A673 (cell line): Measurements from ENCODE around the gene ADAM10. TPM values are rescaled to one million over a fixed set of nuclear protein-coding genes. Genes with fewer than 3 reads are reported as not detected.

Experiments used
- BruUV-seq: library from RNA; stranded (reverse); fragments of 400-500 nt; replicated peaks from 2 replicates; lab custom pipeline; 2021; lab: Mats Ljungman, UMichigan
- CTCF ChIA-PET: fragments of 300-600 bp; sonication (Branson Sonifier 250); formaldehyde crosslinking; loops from one replicate; lab custom pipeline; 2022; ENCODE audit warnings: antibody characterized with exemption; lab: Charles Lee
- POLR2A ChIA-PET: fragments of 300-600 bp; sonication (Branson Sonifier 250); formaldehyde crosslinking; loops from one replicate; lab custom pipeline; 2022; ENCODE audit warnings: antibody characterized with exemption; ENCODE audit not compliant: low non-redundant PET; lab: Charles Lee
- DNase-seq: peaks from one replicate; pipeline ENCODE4 v3.0.0-alpha.2; 2015; ENCODE audit warnings: low spot score
- H3K27ac ChIP-seq: fragments of 200-600 bp; sonication (generic); 2 replicates; pipeline ENCODE4 v1.5.1; 2016; ENCODE audit warnings: mixed run types, low read depth, mild to moderate bottlenecking, mixed read lengths, antibody characterized with exemption, low read length; ENCODE audit not compliant: poor library complexity, severe bottlenecking
- H3K27me3 ChIP-seq: fragments of 200-600 bp; sonication (generic); replicated peaks from 2 replicates; pipeline ENCODE4 v1.6.1; 2017; ENCODE audit warnings: mixed run types, low read depth, mild to moderate bottlenecking, mixed read lengths, antibody characterized with exemption, low read length; ENCODE audit not compliant: insufficient read depth, poor library complexity
- H3K36me3 ChIP-seq: fragments of 200-600 bp; sonication (generic); 2 replicates; pipeline ENCODE4 v1.6.1; 2016; ENCODE audit warnings: mixed run types, mild to moderate bottlenecking, mixed read lengths, antibody characterized with exemption, low read length; ENCODE audit not compliant: insufficient read depth, poor library complexity, severe bottlenecking
- H3K4me1 ChIP-seq: fragments of 200-600 bp; sonication (generic); 2 replicates; pipeline ENCODE4 v1.6.1; 2017; ENCODE audit warnings: mixed run types, mild to moderate bottlenecking, mixed read lengths, antibody characterized with exemption, low read length; ENCODE audit not compliant: insufficient read depth, poor library complexity, severe bottlenecking
- H3K4me3 ChIP-seq: fragments of 200-600 bp; sonication (generic); 2 replicates; pipeline ENCODE4 v1.5.1; 2016; ENCODE audit warnings: low read depth, mixed run types, mild to moderate bottlenecking, mixed read lengths, low read length; ENCODE audit not compliant: poor library complexity, severe bottlenecking
- H3K9me3 ChIP-seq: fragments of 200-600 bp; sonication (generic); 2 replicates; pipeline ENCODE4 v1.6.1; 2016; ENCODE audit warnings: mixed run types, low read depth, mild to moderate bottlenecking, mixed read lengths, antibody characterized with exemption, low read length; ENCODE audit not compliant: poor library complexity, severe bottlenecking
- EZH2 ChIP-seq: fragments of 200-600 bp; sonication (generic); IDR thresholded peaks from 2 replicates; pipeline ENCODE4 v1.6.1; 2017; ENCODE audit warnings: borderline replicate concordance, low read depth, mild to moderate bottlenecking, mixed read lengths, antibody characterized with exemption, low read length; ENCODE audit not compliant: poor library complexity, severe bottlenecking
- intact Hi-C: fragments of 100-400 bp; cut with micrococcal nuclease; formaldehyde crosslinking; loops from one replicate; pipeline ENCODE4 v1.10.0; 2022; ENCODE audit not compliant: unreplicated experiment
- total RNA-seq: library from RNA; stranded (reverse); gene quantifications from 2 replicates; pipeline ENCODE4 v1.2.3, GENCODE V29; 2021
- TF ChIP-seq, protein P1 (sequence below): fragments of 300-800, 200-600 bp; sonication (generic); conservative IDR thresholded peaks from 2 replicates; pipeline ENCODE4 v1.5.1; 2017; ENCODE audit warnings: low read depth, mild to moderate bottlenecking, antibody characterized with exemption, low read length, moderate library complexity, mixed read lengths

The ADAM10 gene
- total RNA-seq, 1 experiment from 2014 or later, result 130 TPM

DNA sequence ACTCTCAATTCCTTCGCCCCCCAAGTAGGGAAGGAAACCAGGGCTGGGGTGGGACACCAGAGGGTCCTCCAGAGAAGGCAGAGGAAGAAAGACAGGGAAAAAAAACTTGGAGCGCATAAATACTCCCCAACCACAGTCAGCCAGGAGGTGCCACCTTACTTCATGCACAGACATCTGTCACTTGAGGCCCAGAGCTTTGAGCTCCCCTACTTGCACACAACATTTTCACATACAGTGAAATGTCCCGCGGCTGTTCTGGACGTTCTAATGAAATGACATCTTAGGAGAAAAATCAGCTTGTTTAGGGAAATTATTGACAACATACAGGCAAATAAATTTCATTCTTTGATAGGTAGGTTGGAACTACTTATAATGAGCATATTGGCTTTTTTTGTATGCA, 204.8 kb downstream of the ADAM10 start:
- intact Hi-C loops, result no loop called here
- CTCF ChIA-PET, result no interaction called here
- no peaks in the 10 kb centered on the region for H3K36me3 ChIP-seq
- H3K4me1 ChIP-seq, result no peaks in the 10 kb centered on the region
- TF ChIP-seq, protein P1, sequence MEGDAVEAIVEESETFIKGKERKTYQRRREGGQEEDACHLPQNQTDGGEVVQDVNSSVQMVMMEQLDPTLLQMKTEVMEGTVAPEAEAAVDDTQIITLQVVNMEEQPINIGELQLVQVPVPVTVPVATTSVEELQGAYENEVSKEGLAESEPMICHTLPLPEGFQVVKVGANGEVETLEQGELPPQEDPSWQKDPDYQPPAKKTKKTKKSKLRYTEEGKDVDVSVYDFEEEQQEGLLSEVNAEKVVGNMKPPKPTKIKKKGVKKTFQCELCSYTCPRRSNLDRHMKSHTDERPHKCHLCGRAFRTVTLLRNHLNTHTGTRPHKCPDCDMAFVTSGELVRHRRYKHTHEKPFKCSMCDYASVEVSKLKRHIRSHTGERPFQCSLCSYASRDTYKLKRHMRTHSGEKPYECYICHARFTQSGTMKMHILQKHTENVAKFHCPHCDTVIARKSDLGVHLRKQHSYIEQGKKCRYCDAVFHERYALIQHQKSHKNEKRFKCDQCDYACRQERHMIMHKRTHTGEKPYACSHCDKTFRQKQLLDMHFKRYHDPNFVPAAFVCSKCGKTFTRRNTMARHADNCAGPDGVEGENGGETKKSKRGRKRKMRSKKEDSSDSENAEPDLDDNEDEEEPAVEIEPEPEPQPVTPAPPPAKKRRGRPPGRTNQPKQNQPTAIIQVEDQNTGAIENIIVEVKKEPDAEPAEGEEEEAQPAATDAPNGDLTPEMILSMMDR, result no peak
- no peak for TF ChIP-seq EZH2
- H3K27me3 ChIP-seq, result no peaks in the 10 kb centered on the region
- H3K27ac ChIP-seq, result no peak overlapping the region
- no peaks in the 10 kb centered on the region for H3K9me3 ChIP-seq
- BruUV-seq, result no TSS peak
- DNase-seq, result no peak
- no peak overlapping the region for H3K4me3 ChIP-seq
- POLR2A ChIA-PET, result no interaction called here

DNA sequence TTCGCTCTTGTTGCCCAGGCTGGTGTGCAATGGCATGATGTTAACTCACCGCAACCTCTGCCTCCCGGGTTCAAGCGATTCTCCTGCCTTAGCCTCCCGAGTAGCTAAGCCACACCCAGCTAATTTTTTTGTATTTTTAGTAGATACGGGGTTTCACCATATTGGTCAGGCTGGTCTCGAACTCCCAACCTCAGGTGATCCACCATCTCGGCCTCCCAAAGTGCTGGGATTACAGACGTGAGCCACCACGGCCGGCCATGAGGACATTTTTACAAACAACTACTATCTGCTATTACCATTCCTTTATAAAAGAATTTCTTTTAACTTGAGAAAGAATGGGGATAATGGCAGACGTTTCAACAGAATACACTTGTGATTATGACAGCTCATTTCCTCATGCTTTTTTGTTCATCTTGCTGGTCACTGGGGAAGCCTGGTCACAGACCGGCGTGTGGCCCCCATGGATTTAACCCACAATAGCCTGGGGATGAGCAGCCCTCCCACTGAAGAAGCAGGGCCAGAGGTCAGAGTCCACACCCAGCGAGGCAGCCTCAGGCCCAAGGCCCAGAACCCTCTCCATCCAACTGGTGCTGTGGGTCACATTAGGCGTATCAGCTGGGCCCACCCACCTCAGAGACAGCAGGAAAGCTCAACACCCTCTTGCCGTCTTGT, 205.7 kb downstream of the ADAM10 start:
- intact Hi-C loops, result no loop called here
- no TSS peak for BruUV-seq
- Histone ChIP-seq H3K4me1 (no peaks in the 10 kb centered on the region), H3K27ac (no peak overlapping the region), H3K36me3 (no peaks in the 10 kb centered on the region), H3K9me3 (no peaks in the 10 kb centered on the region), H3K4me3 (no peak overlapping the region), H3K27me3 (no peaks in the 10 kb centered on the region)
- POLR2A ChIA-PET, result no interaction called here
- no peak for DNase-seq
- CTCF ChIA-PET, result no interaction called here
- TF ChIP-seq, protein P1, result no peak
- TF ChIP-seq EZH2, result no peak

DNA sequence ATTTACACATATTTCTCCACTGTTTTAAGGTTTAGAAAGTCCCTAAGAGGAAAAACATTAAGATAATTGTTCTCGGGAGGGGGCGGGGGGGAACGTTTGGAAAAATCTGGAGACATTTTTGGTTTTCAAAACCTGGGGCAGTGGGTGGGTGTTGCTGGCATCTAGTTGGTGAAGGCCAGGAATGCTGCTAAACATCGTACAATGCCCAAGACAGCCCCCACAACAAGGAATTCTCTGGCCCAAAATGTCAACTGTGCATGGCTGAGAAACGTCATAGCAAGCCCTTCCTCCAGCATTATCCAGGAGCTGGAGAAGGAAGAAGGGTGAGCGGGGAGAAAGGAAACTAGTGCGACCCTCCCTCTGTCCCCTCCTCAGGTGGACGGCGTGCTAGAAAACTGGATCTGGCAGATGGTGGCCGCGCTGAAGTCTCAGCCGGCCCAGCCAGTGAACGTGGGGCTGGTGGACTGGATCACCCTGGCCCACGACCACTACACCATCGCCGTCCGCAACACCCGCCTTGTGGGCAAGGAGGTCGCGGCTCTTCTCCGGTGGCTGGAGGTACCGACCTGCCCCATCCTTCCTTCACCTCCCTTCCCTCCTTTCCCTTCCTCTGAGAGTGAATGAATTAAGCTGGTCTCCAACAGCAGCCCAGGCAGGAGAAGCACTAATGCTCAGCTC, 208.0 kb downstream of the ADAM10 start:
- no TSS peak for BruUV-seq
- H3K36me3 ChIP-seq, result no peaks in the 10 kb centered on the region
- H3K27ac ChIP-seq, result no peak overlapping the region
- H3K4me3 ChIP-seq, result no peak overlapping the region
- intact Hi-C loops, result no loop called here
- POLR2A ChIA-PET, result no interaction called here
- H3K9me3 ChIP-seq, result no peaks in the 10 kb centered on the region
- CTCF ChIA-PET, result no interaction called here
- no peaks in the 10 kb centered on the region for H3K4me1 ChIP-seq
- H3K27me3 ChIP-seq, result no peaks in the 10 kb centered on the region
- DNase-seq, result no peak
- TF ChIP-seq EZH2, result no peak
- TF ChIP-seq, protein P1, result no peak
